DOHH2 (cell line): Measurements from ENCODE around the gene NDUFS4.
"Not testable (repeated sequence)": the region's sequence is repeated elsewhere in the genome, so short reads cannot be mapped to it uniquely, and the experiment has no call there.

Experiments
- H3F3A ChIP-seq: fragments of 200-600 bp; sonication (generic), shearing (Covaris generic); 2 replicates; pipeline ENCODE4 v1.6.0; 2016; ENCODE audit warnings: antibody characterized with exemption, mild to moderate bottlenecking; ENCODE audit not compliant: control insufficient read depth, insufficient read depth
- H3K27ac ChIP-seq: fragments of 200-600 bp; sonication (generic); 2 replicates; pipeline ENCODE4 v1.5.1; 2014; ENCODE audit warnings: low read depth, mild to moderate bottlenecking, low read length, moderate library complexity
- H3K27me3 ChIP-seq: fragments of 200-600 bp; sonication (generic); 2 replicates; pipeline ENCODE4 v1.6.1; 2014; ENCODE audit warnings: mild to moderate bottlenecking, low read length, mixed read lengths; ENCODE audit not compliant: control insufficient read depth
- H3K36me3 ChIP-seq: fragments of 200-600 bp; sonication (generic); 2 replicates; pipeline ENCODE4 v1.6.1; 2014; ENCODE audit warnings: mild to moderate bottlenecking, low read length, moderate library complexity, mixed read lengths; ENCODE audit not compliant: control insufficient read depth
- H3K4me1 ChIP-seq: fragments of 200-600 bp; sonication (generic); 2 replicates; pipeline ENCODE4 v1.6.1; 2014; ENCODE audit warnings: mild to moderate bottlenecking, low read length, mixed read lengths; ENCODE audit not compliant: control insufficient read depth
- H3K4me2 ChIP-seq: fragments of 200-600 bp; sonication (generic); 2 replicates; pipeline ENCODE4 v1.6.0; 2014; ENCODE audit warnings: mild to moderate bottlenecking, low read length, moderate library complexity
- H3K4me3 ChIP-seq: fragments of 200-600 bp; sonication (generic); 2 replicates; pipeline ENCODE4 v1.5.1; 2014; ENCODE audit warnings: mild to moderate bottlenecking, low read length, mixed read lengths
- H3K79me2 ChIP-seq: fragments of 200-600 bp; sonication (generic); 2 replicates; pipeline ENCODE4 v1.6.1; 2014; ENCODE audit warnings: mild to moderate bottlenecking, low read length, mixed read lengths; ENCODE audit not compliant: control insufficient read depth
- H3K9me2 ChIP-seq: fragments of 200-600 bp; sonication (generic); replicated peaks from 2 replicates; pipeline ENCODE4 v1.6.1; 2014; ENCODE audit warnings: mild to moderate bottlenecking, low read length, mixed read lengths; ENCODE audit not compliant: control insufficient read depth
- H3K9me3 ChIP-seq: fragments of 200-600 bp; sonication (generic); 2 replicates; pipeline ENCODE4 v1.6.1; 2014; ENCODE audit warnings: antibody characterized with exemption, low read length, mixed read lengths; ENCODE audit not compliant: control insufficient read depth, insufficient read depth
- H4K20me1 ChIP-seq: fragments of 200-600 bp; sonication (generic); 2 replicates; pipeline ENCODE4 v1.6.0; 2014; ENCODE audit warnings: low read depth, mild to moderate bottlenecking, antibody characterized with exemption, low read length, moderate library complexity; ENCODE audit not compliant: control insufficient read depth, insufficient read depth
- EZH2phosphoT487 ChIP-seq: fragments of 200-600 bp; sonication (generic); IDR thresholded peaks from 2 replicates; pipeline ENCODE4 v1.6.1; 2017; ENCODE audit warnings: borderline replicate concordance, mild to moderate bottlenecking, antibody characterized with exemption, low read length, moderate library complexity, mixed read lengths
- TF ChIP-seq, protein P1 (sequence below): fragments of 200-600 bp; sonication (generic); IDR thresholded peaks from one replicate; pipeline ENCODE4 v1.5.1; 2014; ENCODE audit warnings: antibody characterized with exemption, mild to moderate bottlenecking, low read depth, low read length; ENCODE audit not compliant: poor library complexity, severe bottlenecking

Gene NDUFS4

DNA sequence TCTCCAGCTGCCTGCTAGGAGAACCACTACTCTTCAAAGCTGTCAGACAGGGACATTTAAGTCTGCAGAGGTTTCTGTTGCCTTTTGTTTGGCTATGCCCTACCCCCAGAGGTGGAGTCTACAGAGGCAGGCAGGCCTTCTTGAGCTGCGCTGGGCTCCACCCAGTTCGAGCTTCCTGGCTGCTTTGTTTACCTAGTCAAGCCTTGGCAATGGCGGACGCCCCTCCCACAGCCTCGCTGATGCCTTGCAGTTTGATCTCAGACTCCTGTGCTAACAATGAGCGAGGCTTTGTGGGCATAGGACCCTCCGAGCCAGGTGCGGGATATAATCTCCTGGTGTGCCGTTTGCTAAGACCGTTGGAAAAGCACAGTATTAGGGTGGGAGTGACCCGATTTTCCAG lies 104.9 kb downstream of the NDUFS4 start:
- not testable (repeated sequence) for H3K4me2 ChIP-seq, H4K20me1 ChIP-seq, H3K27ac ChIP-seq, H3K4me1 ChIP-seq, H3K79me2 ChIP-seq, H3K4me3 ChIP-seq, H3K9me3 ChIP-seq, H3K36me3 ChIP-seq, H3K27me3 ChIP-seq, H3K9me2 ChIP-seq, H3F3A ChIP-seq

DNA sequence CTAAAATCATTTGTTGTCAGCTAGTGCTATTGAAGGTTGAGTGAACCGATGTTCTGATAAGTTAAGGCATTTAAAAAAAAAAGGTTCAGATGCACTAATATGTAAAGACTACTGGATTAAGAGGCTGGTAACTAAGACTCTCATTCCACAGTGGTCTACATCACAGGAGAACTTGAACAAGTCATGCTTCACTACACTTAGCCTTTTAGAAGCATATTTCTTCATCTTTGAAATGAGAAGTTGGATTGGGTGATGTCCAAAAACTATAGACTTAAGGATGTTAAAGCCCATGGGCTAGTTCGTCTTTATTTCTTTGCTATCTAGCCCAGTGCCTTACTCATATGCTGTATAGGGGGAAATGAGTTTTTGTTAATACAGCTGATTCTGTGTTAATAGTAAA lies 107.2 kb downstream of the NDUFS4 start:
- Histone ChIP-seq H3K79me2 (no peaks in the 10 kb centered on the region), H3K27ac (no peak overlapping the region), H3K4me2 (no peak overlapping the region), H3F3A (no peaks in the 10 kb centered on the region), H3K9me2 (no peaks in the 10 kb centered on the region), H3K36me3 (no peaks in the 10 kb centered on the region), H4K20me1 (no peaks in the 10 kb centered on the region), H3K4me1 (no peaks in the 10 kb centered on the region), H3K27me3 (no peaks in the 10 kb centered on the region), H3K9me3 (no peaks in the 10 kb centered on the region), H3K4me3 (no peak overlapping the region)
- no peak for TF ChIP-seq EZH2phosphoT487
- TF ChIP-seq, protein P1, sequence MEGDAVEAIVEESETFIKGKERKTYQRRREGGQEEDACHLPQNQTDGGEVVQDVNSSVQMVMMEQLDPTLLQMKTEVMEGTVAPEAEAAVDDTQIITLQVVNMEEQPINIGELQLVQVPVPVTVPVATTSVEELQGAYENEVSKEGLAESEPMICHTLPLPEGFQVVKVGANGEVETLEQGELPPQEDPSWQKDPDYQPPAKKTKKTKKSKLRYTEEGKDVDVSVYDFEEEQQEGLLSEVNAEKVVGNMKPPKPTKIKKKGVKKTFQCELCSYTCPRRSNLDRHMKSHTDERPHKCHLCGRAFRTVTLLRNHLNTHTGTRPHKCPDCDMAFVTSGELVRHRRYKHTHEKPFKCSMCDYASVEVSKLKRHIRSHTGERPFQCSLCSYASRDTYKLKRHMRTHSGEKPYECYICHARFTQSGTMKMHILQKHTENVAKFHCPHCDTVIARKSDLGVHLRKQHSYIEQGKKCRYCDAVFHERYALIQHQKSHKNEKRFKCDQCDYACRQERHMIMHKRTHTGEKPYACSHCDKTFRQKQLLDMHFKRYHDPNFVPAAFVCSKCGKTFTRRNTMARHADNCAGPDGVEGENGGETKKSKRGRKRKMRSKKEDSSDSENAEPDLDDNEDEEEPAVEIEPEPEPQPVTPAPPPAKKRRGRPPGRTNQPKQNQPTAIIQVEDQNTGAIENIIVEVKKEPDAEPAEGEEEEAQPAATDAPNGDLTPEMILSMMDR = no peak

DNA sequence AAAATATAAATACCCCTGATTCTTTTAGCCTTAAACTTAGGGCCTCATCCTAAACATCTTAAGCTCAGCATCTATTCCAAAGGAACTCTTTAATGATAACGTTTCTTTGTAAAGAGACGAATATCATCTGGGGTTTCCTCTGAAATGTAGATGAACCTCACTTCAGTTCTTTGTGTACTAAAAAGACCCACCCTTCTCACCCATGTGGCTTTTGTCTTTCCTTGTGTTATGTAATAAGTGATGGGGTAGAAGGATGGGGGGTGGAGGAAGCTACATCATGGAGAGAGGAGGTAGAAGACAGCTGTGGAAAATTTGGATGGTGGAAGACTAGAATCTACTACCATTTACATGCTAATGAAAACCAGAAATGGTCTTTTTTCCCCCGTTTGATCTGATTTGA lies 111.0 kb downstream of the NDUFS4 start:
- TF ChIP-seq, protein P1 = no peak
- TF ChIP-seq EZH2phosphoT487 = no peak
- Histone ChIP-seq H3K4me3 (no peak overlapping the region), H3K27ac (no peak overlapping the region)

DNA sequence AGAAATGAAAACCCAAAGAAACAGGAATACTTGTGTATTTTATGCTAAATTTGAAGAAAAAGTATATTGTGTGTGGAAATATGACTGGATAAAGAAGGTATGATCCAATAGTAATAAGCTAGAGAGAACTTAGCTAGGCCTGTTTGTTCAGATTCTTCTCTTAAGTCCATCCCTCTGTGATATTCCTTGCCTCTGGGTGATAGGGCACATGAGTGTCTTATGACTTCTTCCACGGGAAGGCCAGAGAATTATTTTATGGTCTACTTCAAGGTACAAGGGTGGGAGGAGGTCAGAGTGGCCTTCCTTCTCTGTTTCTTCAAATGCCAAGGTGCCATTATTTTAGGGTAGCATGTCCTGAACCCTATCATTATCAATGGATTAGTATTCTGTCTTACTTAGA lies 113.7 kb downstream of the NDUFS4 start:
- Histone ChIP-seq H3K4me2 (no peak overlapping the region), H3F3A (no peaks in the 10 kb centered on the region), H3K4me1 (no peaks in the 10 kb centered on the region), H3K27me3 (no peaks in the 10 kb centered on the region), H3K9me2 (no peaks in the 10 kb centered on the region), H4K20me1 (no peaks in the 10 kb centered on the region), H3K4me3 (no peak overlapping the region), H3K27ac (no peak overlapping the region), H3K79me2 (no peaks in the 10 kb centered on the region), H3K9me3 (no peaks in the 10 kb centered on the region), H3K36me3 (no peaks in the 10 kb centered on the region)
- TF ChIP-seq, protein P1 = no peak
- TF ChIP-seq EZH2phosphoT487 = no peak

More for the DNA sequence above, 111.0 kb downstream of the NDUFS4 start:
- Histone ChIP-seq H3K9me2 (no peaks in the 10 kb centered on the region), H3K9me3 (no peaks in the 10 kb centered on the region), H3K4me1 (no peaks in the 10 kb centered on the region), H3F3A (no peaks in the 10 kb centered on the region), H3K4me2 (no peak overlapping the region), H3K27me3 (no peaks in the 10 kb centered on the region), H3K79me2 (no peaks in the 10 kb centered on the region), H4K20me1 (no peaks in the 10 kb centered on the region), H3K36me3 (no peaks in the 10 kb centered on the region)
